A549 (cell line): Measurements from ENCODE around the gene RAB17. TPM values are rescaled to one million over a fixed set of nuclear protein-coding genes. Genes with fewer than 3 reads are reported as not detected.
A peak's percentile ranks its signal among the peaks of the same experiment; 100 is the strongest.

Experiments used
- ATAC-seq, 2 experiments: fragments of 200-7000 bp in 1 of 2; fragments of >200 bp in 1 of 2; cut with Nextera tagmentation in 1 of 2; cut with Tn5 transposase in 1 of 2; 3 replicates each; pipeline versions ENCODE4 v1.8.0 to v1.9.1; 2018 to 2020; ENCODE audit warnings: mild to moderate bottlenecking in 1 of 2, moderate library complexity in 1 of 2
- CTCF ChIA-PET: fragments of 300-600 bp; sonication (Branson Sonifier 250); formaldehyde crosslinking; extraction: SDS; loops from one replicate; lab custom pipeline; 2021; ENCODE audit warnings: antibody characterized with exemption, inconsistent platforms; lab: Yijun Ruan, JAX
- POLR2A ChIA-PET: fragments of 350-600 bp; formaldehyde crosslinking; extraction: SDS; loops from one replicate; lab custom pipeline; 2021; ENCODE audit warnings: antibody characterized with exemption, inconsistent platforms; lab: Yijun Ruan, JAX
- DNase-seq, 2 experiments: peaks; one replicate each; pipeline versions ENCODE4 v3.0.0 to v3.0.0-alpha.2; 2011 to 2016; ENCODE audit warnings: low read depth in 1 of 2, low spot score in 1 of 2
- FAIRE-seq: peaks from 2 replicates; lab custom pipeline; 2011; peaks lifted over from hg19 to GRCh38; lab: Jason Lieb, UNC
- H3K27ac ChIP-seq, 2 experiments: fragments of >200 bp; sonication (Bioruptor Twin); formaldehyde crosslinking; 3 replicates each; pipeline ENCODE4 v1.5.1; 2016 to 2017
- H3K4me1 ChIP-seq: fragments of >200 bp; sonication (Bioruptor Twin); formaldehyde crosslinking; 3 replicates; pipeline ENCODE4 v1.6.1; 2016
- H3K4me2 ChIP-seq: fragments of >200 bp; sonication (Bioruptor Twin); formaldehyde crosslinking; 3 replicates; pipeline ENCODE4 v1.6.1; 2016
- H3K4me3 ChIP-seq: fragments of >200 bp; sonication (Bioruptor Twin); formaldehyde crosslinking; 3 replicates; pipeline ENCODE4 v1.5.1; 2016
- H3K9me3 ChIP-seq: fragments of >200 bp; sonication (Bioruptor Twin); formaldehyde crosslinking; 3 replicates; pipeline ENCODE4 v1.6.1; 2016
- BHLHE40 ChIP-seq: IDR thresholded peaks from 2 replicates; pipeline ENCODE4 v1.6.1; 2012; ENCODE audit warnings: low read depth, low read length, inconsistent platforms
- CBX2 ChIP-seq: fragments of 200-600 bp; sonication (generic); IDR thresholded peaks from 2 replicates; pipeline ENCODE4 v1.6.1; 2016; ENCODE audit warnings: low read depth, mild to moderate bottlenecking, borderline replicate concordance
- CBX8 ChIP-seq: fragments of 200-600 bp; sonication (generic); IDR thresholded peaks from 2 replicates; pipeline ENCODE4 v1.6.1; 2016
- EHF ChIP-seq: fragments of 250-450 bp; sonication (Bioruptor Pico); IDR thresholded peaks from 2 replicates; pipeline ENCODE4 v1.5.0; 2020; ENCODE audit warnings: mild to moderate bottlenecking
- HDAC2 ChIP-seq: fragments of 200-600 bp; sonication (generic); IDR thresholded peaks from 2 replicates; pipeline ENCODE4 v1.6.1; 2016
- HEYL ChIP-seq: fragments of 250-450 bp; sonication (Bioruptor Pico); IDR thresholded peaks from 2 replicates; pipeline ENCODE4 v1.8.0; 2021; ENCODE audit warnings: mild to moderate bottlenecking, moderate library complexity
- HOXB13 ChIP-seq: fragments of 250-450 bp; sonication (Bioruptor Pico); IDR thresholded peaks from 2 replicates; pipeline ENCODE4 v1.5.0; 2020; ENCODE audit warnings: low read depth, mild to moderate bottlenecking, moderate library complexity
- KDM1A ChIP-seq: fragments of 200-600 bp; sonication (generic); IDR thresholded peaks from 2 replicates; pipeline ENCODE4 v1.6.1; 2016; ENCODE audit warnings: low read depth, mild to moderate bottlenecking
- MYC ChIP-seq: IDR thresholded peaks from 2 replicates; pipeline ENCODE4 v1.6.1; 2012; ENCODE audit warnings: mild to moderate bottlenecking, inconsistent platforms, low read length, improper control_type of control experiment, borderline replicate concordance
- NPAS2 ChIP-seq: fragments of 250-450 bp; sonication (Bioruptor Pico); IDR thresholded peaks from 2 replicates; pipeline ENCODE4 v1.8.0; 2022; ENCODE audit warnings: mild to moderate bottlenecking, moderate library complexity, borderline replicate concordance
- POLR2A ChIP-seq: IDR thresholded peaks from 2 replicates; pipeline ENCODE4 v1.6.1; 2012; ENCODE audit warnings: mild to moderate bottlenecking, low read length
- RAD21 ChIP-seq, 2 experiments: fragments of >200 bp in 1 of 2; sonication (Bioruptor Twin) in 1 of 2; formaldehyde crosslinking in 1 of 2; IDR thresholded peaks in 1 of 2; conservative IDR thresholded peaks in 1 of 2; 2 replicates in 1 of 2; 3 replicates in 1 of 2; pipeline ENCODE4 v1.6.1; 2012 to 2018; ENCODE audit warnings: inconsistent platforms in 1 of 2
- SMC3 ChIP-seq: fragments of >200 bp; sonication (Bioruptor Twin); formaldehyde crosslinking; IDR thresholded peaks from 3 replicates; pipeline ENCODE4 v1.6.1; 2018; ENCODE audit warnings: inconsistent platforms
- SREBF2 ChIP-seq: fragments of 450-650 bp; IDR thresholded peaks from 2 replicates; pipeline ENCODE4 v1.6.1; 2014; ENCODE audit warnings: mild to moderate bottlenecking, moderate library complexity
- TFCP2L1 ChIP-seq: fragments of 250-450 bp; sonication (Bioruptor Pico); IDR thresholded peaks from 2 replicates; pipeline ENCODE4 v1.5.0; 2021; ENCODE audit warnings: mild to moderate bottlenecking
- ZC3H11A ChIP-seq: fragments of 450-650 bp; IDR thresholded peaks from 2 replicates; pipeline ENCODE4 v1.6.1; 2014; ENCODE audit warnings: antibody characterized with exemption, mild to moderate bottlenecking
- WGBS: methylation state at CpG from one replicate; pipeline ENCODE4 v1.1.6; 2017; ENCODE audit errors: missing lambda C conversion rate; 5-methylcytosine and 5-hydroxymethylcytosine counted together
- polyA plus RNA-seq, 4 experiments: library from polyadenylated mRNA; depleted of rRNA in 3 of 4; stranded (reverse); fragments of >200 nt; fragmentation: RNase III in 1 of 4; extraction: RNeasy Plus Mini Kit Qiagen cat#74134 plus additional on column Dnase treatment in 1 of 4; gene quantifications; 2 replicates in 3 of 4; 3 replicates in 1 of 4; pipeline ENCODE4 v1.2.3, GENCODE V29; 2011 to 2017
- TF ChIP-seq, protein P1 (sequence below): fragments of >200 bp; sonication (Bioruptor Twin); formaldehyde crosslinking; IDR thresholded peaks from 3 replicates; pipeline ENCODE4 v1.5.1; 2016
- TF ChIP-seq, protein P2 (sequence below): fragments of 250-450 bp; sonication (Bioruptor Pico); IDR thresholded peaks from 2 replicates; pipeline ENCODE4 v1.5.0; 2020; ENCODE audit warnings: low read depth, mild to moderate bottlenecking, moderate library complexity
- TF ChIP-seq, protein P3 (sequence below): fragments of 150-350 bp; IDR thresholded peaks from 2 replicates; pipeline ENCODE4 v1.6.1; 2014; ENCODE audit warnings: low read depth, mild to moderate bottlenecking, low read length
- TF ChIP-seq, protein P4 (sequence below): fragments of 200-600 bp; sonication (generic); IDR thresholded peaks from 2 replicates; pipeline ENCODE4 v1.6.1; 2016; ENCODE audit warnings: antibody characterized with exemption, mild to moderate bottlenecking, moderate library complexity
- TF ChIP-seq, protein P5 (sequence below): fragments of 250-450 bp; sonication (Bioruptor Pico); IDR thresholded peaks from 2 replicates; pipeline ENCODE4 v1.5.0; 2021; ENCODE audit warnings: mild to moderate bottlenecking, moderate library complexity, borderline replicate concordance
- TF ChIP-seq, protein P6 (sequence below): IDR thresholded peaks from 2 replicates; pipeline ENCODE4 v1.6.1; 2012
- TF ChIP-seq, protein P7 (sequence below): IDR thresholded peaks from 2 replicates; pipeline ENCODE4 v1.6.1; 2012

RAB17 gene
- polyA plus RNA-seq, 2 of the 4 experiments (the other 2 are of a cell fraction) = 0.44 to 2.2 TPM

DNA sequence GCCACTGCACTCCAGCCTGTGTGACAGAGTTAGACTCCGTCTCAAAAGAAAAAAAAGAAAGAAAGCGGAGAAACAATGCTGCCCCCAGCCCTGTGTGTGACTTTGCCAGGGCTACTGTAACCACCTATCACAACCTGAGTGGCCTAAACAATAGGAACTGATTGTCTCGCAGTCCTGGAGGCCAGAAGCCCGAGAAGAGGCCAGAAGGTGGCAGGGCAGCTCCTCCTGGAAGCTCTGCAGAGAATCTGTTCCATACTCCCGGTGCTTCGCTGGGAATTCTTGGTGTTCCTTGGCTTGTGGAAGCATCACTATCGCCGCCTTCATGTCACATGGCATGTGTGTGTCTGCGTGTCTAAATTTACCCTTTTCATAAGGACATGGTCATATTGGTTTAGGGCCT is 14.4 kb upstream of the RAB17 start:
- Histone ChIP-seq H3K27ac (no peak overlapping the region), H3K4me3 (no peak overlapping the region), H3K4me1 (no peaks in the 10 kb centered on the region), H3K9me3 (no peaks in the 10 kb centered on the region), H3K4me2 (no peak overlapping the region)
- DNase-seq (peak in 1 of 2 experiments; percentile 48), ATAC-seq (peak; percentile 69 to 84; a peak in 3 of 6 replicates), FAIRE-seq (no peak)
- 80% methylated on average over 9 of the region's 9 CpGs for WGBS
- CTCF ChIA-PET = interaction anchor here (2.6 kb wide), 1 partner anchor 140 kb away, joined by 6 read pairs; no protein-coding TSS in a partner anchor
- TF ChIP-seq CBX2 (no peak), RAD21 (conservative IDR thresholded peaks at IDR 0.05 in 1 of 2, IDR thresholded peaks at IDR 0.05 in 1 of 2) (peak; percentile 30 to 61; a peak in 3 of 5 replicates), HOXB13 (CRISPR knock-in tag) (no peak), ZC3H11A (no peak)
- TF ChIP-seq, protein P1, sequence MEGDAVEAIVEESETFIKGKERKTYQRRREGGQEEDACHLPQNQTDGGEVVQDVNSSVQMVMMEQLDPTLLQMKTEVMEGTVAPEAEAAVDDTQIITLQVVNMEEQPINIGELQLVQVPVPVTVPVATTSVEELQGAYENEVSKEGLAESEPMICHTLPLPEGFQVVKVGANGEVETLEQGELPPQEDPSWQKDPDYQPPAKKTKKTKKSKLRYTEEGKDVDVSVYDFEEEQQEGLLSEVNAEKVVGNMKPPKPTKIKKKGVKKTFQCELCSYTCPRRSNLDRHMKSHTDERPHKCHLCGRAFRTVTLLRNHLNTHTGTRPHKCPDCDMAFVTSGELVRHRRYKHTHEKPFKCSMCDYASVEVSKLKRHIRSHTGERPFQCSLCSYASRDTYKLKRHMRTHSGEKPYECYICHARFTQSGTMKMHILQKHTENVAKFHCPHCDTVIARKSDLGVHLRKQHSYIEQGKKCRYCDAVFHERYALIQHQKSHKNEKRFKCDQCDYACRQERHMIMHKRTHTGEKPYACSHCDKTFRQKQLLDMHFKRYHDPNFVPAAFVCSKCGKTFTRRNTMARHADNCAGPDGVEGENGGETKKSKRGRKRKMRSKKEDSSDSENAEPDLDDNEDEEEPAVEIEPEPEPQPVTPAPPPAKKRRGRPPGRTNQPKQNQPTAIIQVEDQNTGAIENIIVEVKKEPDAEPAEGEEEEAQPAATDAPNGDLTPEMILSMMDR = peak; percentile 25; the same call in 2 of the 3 replicates
- POLR2A ChIA-PET = interaction anchor here (1.0 kb wide), 1 partner anchor 12 kb away, joined by 3 read pairs; no protein-coding TSS in a partner anchor

DNA sequence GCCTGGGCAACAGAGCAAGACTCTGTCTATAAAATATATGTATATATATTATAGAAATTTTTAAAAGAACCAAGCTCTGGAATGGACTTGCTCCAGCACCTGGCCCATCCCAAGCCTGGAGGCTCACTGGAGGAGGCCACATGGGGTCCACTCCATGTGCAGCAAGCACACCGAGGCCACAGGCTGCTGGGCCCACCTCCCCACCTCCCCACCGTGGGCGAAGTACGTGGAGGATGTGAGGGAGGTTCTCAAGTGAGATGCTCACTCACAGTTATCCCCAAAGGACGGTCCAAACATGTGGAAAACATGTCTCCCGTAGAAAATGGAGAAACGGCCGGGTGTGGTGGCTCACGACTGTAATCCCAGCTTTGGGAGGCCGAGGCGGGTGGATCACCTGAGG is 13.9 kb upstream of the RAB17 start:
- TF ChIP-seq POLR2A (no peak), RAD21 (conservative IDR thresholded peaks at IDR 0.05 in 1 of 2, IDR thresholded peaks at IDR 0.05 in 1 of 2) (no peak), SMC3 (no peak), SREBF2 (no peak), EHF (no peak), BHLHE40 (no peak), HDAC2 (no peak), CBX8 (no peak), MYC (no peak), TFCP2L1 (CRISPR knock-in tag) (no peak), KDM1A (no peak), HEYL (CRISPR knock-in tag) (no peak), NPAS2 (CRISPR knock-in tag) (no peak), HOXB13 (CRISPR knock-in tag) (no peak)
- TF ChIP-seq, protein P2, sequence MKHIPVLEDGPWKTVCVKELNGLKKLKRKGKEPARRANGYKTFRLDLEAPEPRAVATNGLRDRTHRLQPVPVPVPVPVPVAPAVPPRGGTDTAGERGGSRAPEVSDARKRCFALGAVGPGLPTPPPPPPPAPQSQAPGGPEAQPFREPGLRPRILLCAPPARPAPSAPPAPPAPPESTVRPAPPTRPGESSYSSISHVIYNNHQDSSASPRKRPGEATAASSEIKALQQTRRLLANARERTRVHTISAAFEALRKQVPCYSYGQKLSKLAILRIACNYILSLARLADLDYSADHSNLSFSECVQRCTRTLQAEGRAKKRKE (CRISPR knock-in tag) = no peak
- TF ChIP-seq, protein P3, sequence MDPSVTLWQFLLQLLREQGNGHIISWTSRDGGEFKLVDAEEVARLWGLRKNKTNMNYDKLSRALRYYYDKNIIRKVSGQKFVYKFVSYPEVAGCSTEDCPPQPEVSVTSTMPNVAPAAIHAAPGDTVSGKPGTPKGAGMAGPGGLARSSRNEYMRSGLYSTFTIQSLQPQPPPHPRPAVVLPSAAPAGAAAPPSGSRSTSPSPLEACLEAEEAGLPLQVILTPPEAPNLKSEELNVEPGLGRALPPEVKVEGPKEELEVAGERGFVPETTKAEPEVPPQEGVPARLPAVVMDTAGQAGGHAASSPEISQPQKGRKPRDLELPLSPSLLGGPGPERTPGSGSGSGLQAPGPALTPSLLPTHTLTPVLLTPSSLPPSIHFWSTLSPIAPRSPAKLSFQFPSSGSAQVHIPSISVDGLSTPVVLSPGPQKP = no peak
- TF ChIP-seq, protein P4, sequence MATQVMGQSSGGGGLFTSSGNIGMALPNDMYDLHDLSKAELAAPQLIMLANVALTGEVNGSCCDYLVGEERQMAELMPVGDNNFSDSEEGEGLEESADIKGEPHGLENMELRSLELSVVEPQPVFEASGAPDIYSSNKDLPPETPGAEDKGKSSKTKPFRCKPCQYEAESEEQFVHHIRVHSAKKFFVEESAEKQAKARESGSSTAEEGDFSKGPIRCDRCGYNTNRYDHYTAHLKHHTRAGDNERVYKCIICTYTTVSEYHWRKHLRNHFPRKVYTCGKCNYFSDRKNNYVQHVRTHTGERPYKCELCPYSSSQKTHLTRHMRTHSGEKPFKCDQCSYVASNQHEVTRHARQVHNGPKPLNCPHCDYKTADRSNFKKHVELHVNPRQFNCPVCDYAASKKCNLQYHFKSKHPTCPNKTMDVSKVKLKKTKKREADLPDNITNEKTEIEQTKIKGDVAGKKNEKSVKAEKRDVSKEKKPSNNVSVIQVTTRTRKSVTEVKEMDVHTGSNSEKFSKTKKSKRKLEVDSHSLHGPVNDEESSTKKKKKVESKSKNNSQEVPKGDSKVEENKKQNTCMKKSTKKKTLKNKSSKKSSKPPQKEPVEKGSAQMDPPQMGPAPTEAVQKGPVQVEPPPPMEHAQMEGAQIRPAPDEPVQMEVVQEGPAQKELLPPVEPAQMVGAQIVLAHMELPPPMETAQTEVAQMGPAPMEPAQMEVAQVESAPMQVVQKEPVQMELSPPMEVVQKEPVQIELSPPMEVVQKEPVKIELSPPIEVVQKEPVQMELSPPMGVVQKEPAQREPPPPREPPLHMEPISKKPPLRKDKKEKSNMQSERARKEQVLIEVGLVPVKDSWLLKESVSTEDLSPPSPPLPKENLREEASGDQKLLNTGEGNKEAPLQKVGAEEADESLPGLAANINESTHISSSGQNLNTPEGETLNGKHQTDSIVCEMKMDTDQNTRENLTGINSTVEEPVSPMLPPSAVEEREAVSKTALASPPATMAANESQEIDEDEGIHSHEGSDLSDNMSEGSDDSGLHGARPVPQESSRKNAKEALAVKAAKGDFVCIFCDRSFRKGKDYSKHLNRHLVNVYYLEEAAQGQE = no peak
- TF ChIP-seq, protein P5, sequence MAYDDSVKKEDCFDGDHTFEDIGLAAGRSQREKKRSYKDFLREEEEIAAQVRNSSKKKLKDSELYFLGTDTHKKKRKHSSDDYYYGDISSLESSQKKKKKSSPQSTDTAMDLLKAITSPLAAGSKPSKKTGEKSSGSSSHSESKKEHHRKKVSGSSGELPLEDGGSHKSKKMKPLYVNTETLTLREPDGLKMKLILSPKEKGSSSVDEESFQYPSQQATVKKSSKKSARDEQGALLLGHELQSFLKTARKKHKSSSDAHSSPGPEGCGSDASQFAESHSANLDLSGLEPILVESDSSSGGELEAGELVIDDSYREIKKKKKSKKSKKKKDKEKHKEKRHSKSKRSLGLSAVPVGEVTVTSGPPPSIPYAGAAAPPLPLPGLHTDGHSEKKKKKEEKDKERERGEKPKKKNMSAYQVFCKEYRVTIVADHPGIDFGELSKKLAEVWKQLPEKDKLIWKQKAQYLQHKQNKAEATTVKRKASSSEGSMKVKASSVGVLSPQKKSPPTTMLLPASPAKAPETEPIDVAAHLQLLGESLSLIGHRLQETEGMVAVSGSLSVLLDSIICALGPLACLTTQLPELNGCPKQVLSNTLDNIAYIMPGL (CRISPR knock-in tag) = no peak
- TF ChIP-seq, protein P6, sequence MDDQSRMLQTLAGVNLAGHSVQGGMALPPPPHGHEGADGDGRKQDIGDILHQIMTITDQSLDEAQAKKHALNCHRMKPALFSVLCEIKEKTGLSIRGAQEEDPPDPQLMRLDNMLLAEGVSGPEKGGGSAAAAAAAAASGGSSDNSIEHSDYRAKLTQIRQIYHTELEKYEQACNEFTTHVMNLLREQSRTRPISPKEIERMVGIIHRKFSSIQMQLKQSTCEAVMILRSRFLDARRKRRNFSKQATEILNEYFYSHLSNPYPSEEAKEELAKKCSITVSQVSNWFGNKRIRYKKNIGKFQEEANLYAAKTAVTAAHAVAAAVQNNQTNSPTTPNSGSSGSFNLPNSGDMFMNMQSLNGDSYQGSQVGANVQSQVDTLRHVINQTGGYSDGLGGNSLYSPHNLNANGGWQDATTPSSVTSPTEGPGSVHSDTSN = no peak
- TF ChIP-seq, protein P7, sequence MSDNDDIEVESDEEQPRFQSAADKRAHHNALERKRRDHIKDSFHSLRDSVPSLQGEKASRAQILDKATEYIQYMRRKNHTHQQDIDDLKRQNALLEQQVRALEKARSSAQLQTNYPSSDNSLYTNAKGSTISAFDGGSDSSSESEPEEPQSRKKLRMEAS = no peak
- 90% methylated on average over 8 of the region's 11 CpGs for WGBS
- DNase-seq (no peak), FAIRE-seq (no peak), ATAC-seq (no peak)
- no peak overlapping the region for H3K27ac ChIP-seq
- H3K4me3 ChIP-seq = no peak overlapping the region
- no peak overlapping the region for H3K4me2 ChIP-seq
- H3K4me1 ChIP-seq = no peaks in the 10 kb centered on the region
- CTCF ChIA-PET = interaction anchor here (0.6 to 2.6 kb wide), 2 partner anchors 136 to 141 kb away, joined by 3 to 6 read pairs; no protein-coding TSS in a partner anchor
- POLR2A ChIA-PET = no interaction called here
- no peaks in the 10 kb centered on the region for H3K9me3 ChIP-seq
